GM12865 (cell line): ENCODE measurements around the gene SOD3.

Source experiments
- DNase-seq: peaks from one replicate; pipeline ENCODE4 v3.0.0; 2010; ENCODE audit warnings: low read depth
- H3K4me3 ChIP-seq: 2 replicates; pipeline ENCODE4 v1.5.1; 2011; ENCODE audit warnings: mild to moderate bottlenecking, low read depth, low read length, control low read depth
- TF ChIP-seq, protein P1 (sequence below): IDR thresholded peaks from 2 replicates; pipeline ENCODE4 v1.5.1; 2011; ENCODE audit warnings: low read length, control low read depth, low read depth, inconsistent platforms; ENCODE audit not compliant: insufficient read depth; ENCODE audit errors: missing control alignments

Gene SOD3

DNA sequence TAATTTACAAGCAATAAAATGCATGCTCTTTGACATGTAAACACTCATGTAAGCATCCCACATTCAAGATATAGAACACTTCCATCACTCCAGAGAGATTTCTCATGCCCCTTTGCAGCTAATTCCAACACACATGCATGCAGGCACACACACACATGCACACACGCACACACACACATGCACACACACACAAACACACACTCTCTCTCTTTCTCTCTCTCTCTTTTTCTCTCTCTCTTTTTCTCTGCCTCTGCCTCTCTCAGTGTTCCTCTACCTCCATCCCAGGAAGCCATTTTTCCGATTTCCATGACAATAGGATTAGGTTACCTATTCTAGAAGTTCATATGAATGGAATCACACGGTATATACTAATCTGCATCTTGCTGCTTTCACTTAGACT is 11.9 kb upstream of the SOD3 start:
- no peak for DNase-seq
- no peak overlapping the region for H3K4me3 ChIP-seq
- TF ChIP-seq, protein P1, sequence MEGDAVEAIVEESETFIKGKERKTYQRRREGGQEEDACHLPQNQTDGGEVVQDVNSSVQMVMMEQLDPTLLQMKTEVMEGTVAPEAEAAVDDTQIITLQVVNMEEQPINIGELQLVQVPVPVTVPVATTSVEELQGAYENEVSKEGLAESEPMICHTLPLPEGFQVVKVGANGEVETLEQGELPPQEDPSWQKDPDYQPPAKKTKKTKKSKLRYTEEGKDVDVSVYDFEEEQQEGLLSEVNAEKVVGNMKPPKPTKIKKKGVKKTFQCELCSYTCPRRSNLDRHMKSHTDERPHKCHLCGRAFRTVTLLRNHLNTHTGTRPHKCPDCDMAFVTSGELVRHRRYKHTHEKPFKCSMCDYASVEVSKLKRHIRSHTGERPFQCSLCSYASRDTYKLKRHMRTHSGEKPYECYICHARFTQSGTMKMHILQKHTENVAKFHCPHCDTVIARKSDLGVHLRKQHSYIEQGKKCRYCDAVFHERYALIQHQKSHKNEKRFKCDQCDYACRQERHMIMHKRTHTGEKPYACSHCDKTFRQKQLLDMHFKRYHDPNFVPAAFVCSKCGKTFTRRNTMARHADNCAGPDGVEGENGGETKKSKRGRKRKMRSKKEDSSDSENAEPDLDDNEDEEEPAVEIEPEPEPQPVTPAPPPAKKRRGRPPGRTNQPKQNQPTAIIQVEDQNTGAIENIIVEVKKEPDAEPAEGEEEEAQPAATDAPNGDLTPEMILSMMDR, result no peak

DNA sequence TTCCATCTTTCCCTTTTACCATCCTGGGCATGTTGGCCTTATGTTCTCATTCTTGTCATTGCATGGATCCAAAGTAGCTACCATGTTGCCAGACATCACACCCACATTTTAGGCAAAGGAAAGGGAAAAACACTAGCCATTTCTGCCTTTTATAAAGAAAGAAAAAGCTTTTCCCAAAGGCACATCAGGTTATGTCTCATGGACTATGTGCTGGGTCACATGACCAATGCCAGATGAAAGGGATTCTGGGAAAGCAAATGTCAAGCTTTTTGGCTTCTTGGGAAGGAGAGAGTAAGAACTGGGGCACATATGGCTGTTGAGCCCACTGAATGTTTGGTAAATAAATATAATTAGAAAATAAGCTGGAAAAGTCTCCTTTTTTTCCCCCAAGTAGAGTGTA is 4.3 kb upstream of the SOD3 start:
- DNase-seq, result no peak
- H3K4me3 ChIP-seq, result no peak overlapping the region
- TF ChIP-seq, protein P1, result no peak

DNA sequence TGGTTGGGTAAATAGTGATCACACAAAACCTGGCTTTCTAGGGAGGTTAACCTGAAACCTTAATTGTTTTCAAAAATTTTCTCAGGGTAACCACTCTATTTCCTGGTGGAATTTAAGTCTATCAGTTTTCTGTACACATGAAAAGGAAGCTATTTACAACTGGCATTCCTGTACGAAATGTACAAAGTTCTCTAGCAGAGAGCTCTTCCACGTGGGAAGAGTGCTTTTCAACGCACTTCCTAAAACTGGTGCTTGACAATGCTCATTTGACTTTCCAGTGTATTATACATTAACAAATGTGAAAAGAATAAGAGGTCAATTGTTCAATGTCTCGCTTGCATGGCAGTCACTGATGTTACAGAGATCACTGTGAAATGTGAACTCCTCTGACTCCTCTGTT is 2.8 kb upstream of the SOD3 start:
- TF ChIP-seq, protein P1, result no peak
- no peak for DNase-seq

DNA sequence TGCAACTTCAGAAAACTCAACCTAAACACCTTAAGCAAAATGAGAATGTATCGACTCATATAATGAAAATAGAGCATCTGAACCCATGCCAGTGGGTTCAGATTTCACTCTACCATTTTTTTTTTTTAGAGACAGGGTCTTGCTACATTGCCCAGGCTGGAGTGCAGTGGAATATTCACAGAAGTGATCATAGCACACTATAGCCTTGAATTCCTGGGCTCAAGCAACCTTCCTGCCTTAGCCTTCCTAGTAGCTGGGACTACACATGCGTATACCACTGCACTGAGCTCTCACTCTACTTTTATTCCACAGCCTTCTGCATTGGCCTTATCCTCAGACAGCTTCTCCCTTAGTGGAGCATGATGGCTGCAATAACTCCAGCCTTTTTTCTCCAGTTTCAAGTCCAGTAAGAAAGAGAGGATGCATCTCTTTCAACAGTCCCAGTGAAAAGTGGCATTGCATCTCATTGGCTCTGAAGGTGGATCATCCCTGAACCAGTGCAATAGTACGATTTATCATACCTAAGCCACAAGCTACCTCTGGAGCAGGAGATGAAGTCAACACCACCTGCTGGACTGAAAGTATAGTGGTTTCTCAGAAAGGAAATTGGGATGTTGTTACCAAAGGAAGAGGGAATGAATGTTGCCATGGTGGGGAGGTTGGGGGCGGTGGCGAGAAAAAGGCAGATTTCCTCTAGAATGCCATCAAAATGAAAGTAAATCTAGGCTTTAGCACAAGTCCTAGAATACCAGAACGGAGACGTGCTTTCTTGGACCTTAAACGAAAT is 2.0 kb upstream of the SOD3 start:
- DNase-seq, result no peak

More for the DNA sequence above, 2.8 kb upstream of the SOD3 start:
- no peak overlapping the region for H3K4me3 ChIP-seq

DNA sequence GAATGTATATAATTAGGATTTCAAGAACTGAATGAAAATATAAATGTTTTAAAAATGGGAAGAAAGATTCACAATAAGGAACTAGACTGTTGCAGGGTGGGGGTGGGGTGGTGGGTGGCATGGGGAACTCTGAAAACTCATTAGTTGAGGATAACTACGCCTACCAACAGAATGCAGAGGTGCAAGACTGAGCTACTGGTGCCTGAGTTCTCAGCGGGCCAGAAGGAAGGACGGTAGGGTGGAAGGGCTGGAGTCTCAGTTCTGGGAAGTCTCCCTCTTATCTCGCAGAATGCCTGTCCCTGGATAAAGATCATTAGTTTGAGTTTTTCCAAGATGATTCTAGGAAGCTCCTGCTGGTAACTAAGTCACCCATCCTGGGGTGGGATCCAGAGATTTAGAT is 1.3 kb upstream of the SOD3 start:
- TF ChIP-seq, protein P1, result no peak
- no peak overlapping the region for H3K4me3 ChIP-seq
- no peak for DNase-seq

More for the DNA sequence above, 2.0 kb upstream of the SOD3 start:
- TF ChIP-seq, protein P1, result no peak
- no peak overlapping the region for H3K4me3 ChIP-seq

DNA sequence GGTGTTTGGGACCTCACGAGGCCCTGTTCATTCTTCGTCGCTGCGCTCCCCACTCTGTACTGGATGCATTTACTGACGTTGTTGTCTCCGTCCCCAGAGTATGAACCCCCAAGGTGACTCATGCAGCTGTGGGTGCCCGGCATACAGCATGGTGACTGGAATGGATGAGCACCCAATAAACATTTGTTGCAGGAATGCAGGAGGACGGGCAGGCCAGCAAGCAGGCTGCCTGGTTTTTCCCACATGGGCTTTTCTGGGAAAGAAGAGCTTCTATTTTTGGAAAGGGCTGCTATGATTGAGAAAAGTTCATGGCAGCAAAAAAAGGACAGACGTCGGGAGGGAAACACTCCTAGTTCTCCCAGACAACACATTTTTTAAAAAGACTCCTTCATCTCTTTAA is 893 bp upstream of the SOD3 start:
- H3K4me3 ChIP-seq, result no peak overlapping the region
- no peak for DNase-seq
- TF ChIP-seq, protein P1, result no peak
